ENCODE results near the gene ZSCAN9.

ZSCAN9 gene

DNA sequence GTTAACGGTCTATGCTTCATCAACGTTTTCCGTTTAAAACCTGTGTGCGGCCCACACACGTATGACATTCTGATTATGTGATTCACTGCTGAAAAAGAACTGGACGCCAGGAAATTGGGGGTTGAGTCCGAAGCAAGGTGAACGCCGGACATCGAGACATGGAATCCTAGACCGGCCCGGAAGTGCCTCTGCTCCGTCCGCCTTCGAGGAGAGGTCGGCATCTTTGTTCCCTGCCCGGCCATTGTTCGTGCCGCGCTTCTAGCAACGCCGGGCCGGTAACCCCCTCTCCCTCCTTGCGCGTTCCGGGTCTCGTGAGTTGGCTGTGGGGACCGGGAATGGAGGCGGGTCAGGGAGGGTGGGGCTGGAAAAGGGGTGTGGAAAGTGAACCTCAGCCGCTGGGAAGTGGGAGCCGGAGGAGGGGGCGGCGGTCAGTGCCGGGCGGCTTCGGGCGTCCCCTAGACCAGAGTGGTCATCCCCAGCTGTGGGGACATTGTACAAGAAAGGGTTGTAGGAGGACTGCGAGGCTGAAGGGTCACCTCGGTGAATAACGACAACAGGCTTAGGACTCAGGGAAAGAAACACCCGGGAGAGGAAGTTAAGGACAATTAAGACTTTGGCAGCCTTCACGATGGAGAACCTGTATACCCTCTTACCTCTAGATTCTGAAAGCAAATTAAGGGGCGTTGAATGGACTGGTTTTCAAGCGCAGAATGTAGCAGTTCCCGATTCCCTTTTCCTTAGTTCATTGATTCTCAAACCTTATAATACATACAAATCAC lies at the start of gene ZSCAN9:
ZSCAN9 (plus strand) TSS at position 220 of the 779 bp plus-strand sequence. CDS start 1,810 bp downstream, outside the sequence.
- peak in 1 of 3 donors; percentile 29 for DNase-seq (ENCODE audit: low read depth in 3 of 3, low spot score in 1 of 3)

- no peak for DNase-seq (ENCODE audit: low read depth in 3 of 3, low spot score in 1 of 3)
Observed at GRCh38 chr6:28176373-28176772, 48.7 kb upstream of the ZSCAN9 start.

- no peak for DNase-seq (ENCODE audit: low read depth in 3 of 3, low spot score in 1 of 3)
Observed at GRCh38 chr6:28182255-28182654, 42.8 kb upstream of the ZSCAN9 start.

GRCh38 chr6:28188111-28188979 lies 36.7 kb upstream of the ZSCAN9 start:
- DNase-seq (ENCODE audit: low read depth in 3 of 3, low spot score in 1 of 3), result no peak

GRCh38 chr6:28200020-28200419 lies 25.1 kb upstream of the ZSCAN9 start:
- no peak for DNase-seq (ENCODE audit: low read depth in 3 of 3, low spot score in 1 of 3)

DNA sequence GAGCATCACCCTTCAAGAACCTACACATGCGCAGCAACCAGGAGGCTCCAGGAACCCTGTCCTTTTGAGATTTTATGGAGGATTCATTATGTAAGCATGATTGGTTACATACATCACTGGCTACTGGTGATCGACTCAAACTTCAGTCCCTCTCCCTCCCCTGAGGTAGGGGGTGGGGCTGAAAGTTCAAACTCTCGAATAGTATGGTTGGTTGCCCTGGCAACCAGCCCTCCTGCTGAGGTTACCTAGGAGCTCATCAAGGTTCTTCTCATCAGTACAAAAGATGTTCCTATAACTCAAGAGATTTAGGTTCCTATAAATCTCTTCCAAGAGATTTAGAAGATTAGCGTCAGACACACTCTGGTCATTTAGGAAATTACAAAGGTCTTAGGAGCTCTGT lies 21.9 kb upstream of the ZSCAN9 start:
- no peak for DNase-seq (ENCODE audit: low read depth in 3 of 3, low spot score in 1 of 3)

DNA sequence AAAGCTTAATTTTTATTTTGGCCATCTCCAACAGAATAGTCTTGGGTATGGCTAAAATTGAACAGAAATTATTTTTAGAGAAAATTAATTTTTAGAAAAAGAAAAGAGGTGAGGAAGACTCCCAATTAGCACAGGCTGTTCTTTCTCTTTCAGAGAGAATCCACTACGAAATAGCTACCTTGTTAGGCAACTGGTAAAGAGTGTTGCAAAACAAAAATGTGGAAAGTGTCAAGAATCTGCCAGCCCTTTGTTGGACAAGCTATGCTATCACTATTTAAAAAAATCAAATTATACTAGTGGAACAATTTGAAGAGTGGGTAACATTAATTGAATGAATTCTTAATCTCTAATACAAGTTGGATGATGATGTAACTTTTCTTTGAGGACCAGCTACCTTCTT lies 19.2 kb upstream of the ZSCAN9 start:
- DNase-seq (ENCODE audit: low read depth in 3 of 3, low spot score in 1 of 3), result no peak

DNA sequence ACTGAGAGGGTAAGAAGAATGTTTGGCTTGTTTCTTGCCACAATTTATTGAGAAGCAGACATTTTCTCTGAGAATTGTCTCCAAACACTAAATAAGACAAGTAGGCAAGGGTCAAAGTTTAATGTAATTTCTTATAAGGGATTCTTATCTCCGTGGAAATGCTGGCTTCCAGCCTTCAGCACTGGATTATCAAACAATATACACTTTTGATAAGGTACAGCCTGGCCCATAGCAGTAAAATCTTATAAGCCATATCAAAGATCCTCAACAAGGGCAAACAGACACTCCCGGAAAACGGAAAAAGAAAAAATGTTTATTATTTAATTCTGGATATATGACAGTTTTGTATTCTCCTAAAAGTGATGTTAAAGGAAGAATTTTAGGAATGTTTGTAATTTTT lies 18.5 kb upstream of the ZSCAN9 start:
- no peak for DNase-seq (ENCODE audit: low read depth in 3 of 3, low spot score in 1 of 3)

- no peak for DNase-seq (ENCODE audit: low read depth in 3 of 3, low spot score in 1 of 3)
Observed at GRCh38 chr6:28206928-28207509, 18.1 kb upstream of the ZSCAN9 start.

- no peak for DNase-seq (ENCODE audit: low read depth in 3 of 3, low spot score in 1 of 3)
Observed at GRCh38 chr6:28207510-28208110, 17.5 kb upstream of the ZSCAN9 start.

- DNase-seq (ENCODE audit: low read depth in 3 of 3, low spot score in 1 of 3), result no peak
Observed at GRCh38 chr6:28208111-28208659, 16.9 kb upstream of the ZSCAN9 start.

DNA sequence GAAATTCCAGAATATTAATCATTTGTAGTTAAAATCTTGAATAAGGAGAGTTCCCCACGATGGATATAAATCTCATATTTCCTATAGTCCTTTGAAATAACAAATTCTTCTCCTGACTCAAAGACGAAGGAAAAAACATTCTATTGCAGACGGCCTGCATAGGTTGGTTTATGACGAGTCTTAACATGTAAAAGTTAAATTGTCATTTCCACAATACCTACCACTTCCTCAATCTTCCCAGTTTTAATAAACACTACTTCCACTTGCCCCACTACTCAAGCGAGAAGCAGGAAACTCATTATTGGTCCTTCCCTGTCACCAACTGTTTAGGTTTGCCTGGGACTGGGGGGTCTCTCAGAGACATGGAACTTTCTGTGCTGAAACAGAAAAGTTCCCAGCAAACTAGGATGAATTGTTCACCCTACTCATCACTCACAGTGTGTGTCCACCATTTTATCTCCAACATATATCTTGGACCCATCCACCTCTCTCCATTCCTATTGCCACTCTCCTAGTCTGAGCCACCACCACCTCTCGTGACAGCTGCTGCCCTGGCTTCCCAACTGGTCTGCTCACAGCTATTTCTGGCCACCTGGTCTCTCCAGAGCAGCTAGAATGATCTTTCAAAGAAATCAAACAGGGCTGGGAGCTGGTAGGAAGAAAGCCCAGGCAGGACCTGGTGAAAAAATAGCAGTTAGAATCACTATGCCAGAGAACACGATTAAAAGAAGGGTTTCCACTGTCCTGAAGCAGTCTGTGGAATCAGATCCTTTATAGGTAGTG lies 15.1 kb upstream of the ZSCAN9 start:
- DNase-seq (ENCODE audit: low read depth in 3 of 3, low spot score in 1 of 3), result no peak

DNA sequence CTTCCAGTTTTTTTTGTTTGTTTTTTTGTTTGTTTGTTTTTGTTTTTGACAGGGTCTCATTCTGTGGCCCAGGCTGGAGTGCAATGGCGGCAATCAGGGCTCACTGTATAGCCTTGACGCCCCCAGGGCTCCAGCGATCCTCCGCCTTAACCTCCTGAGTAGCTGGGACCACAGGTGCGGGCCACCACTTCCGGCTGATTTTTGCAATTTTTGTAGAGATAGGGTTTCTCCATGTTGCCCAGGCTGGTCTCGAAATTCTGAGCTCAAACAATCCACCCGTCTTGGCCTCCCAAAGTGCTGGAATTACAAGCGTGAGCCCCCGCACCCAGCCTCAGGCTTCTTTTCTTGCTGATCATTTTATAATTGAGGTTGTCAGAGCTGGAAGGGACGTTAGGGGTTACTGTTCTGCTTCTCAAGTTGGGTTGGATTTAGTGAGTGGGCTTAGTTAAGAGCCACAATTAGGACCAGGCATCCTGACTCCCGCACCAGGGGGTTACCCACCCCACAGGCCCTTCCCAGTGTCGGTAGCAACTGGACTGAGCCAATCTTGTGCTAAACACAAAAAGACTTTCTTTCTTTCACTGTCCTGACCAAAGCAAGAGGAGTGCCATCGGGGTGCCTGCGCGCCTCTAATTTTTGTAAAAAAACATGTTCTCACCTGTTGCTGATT lies 13.1 kb upstream of the ZSCAN9 start:
- no peak for DNase-seq (ENCODE audit: low read depth in 3 of 3, low spot score in 1 of 3)

DNA sequence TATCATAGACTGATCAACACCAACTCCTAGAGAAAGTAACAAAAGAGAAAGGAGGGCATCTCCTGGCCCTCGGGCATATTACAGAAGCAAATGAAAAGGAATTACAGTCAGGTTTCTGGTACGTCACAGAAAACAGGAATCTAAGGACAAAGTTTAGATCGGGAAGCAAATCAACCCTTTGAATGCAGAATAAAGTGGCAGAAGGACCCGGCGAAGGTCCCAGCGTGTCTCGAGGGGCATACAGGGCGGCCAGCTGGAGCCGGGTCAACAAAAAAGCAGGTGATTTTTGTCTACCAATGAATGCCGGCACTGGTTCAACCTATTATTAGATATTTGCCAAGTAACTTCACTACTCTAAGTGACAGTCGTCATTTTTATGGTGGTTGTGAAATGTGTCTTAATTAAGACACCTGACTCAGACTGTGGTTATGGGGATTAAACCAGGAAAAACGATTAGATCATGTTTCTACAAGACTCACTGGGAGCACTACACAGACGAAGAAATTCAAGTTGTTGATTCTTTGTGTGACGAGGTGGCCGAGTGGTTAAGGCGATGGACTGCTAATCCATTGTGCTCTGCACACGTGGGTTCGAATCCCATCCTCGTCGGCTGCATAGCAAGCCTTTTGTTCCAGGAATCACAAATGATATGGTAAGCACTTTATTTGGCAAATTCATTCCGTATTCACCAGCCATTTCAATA lies 12.4 kb upstream of the ZSCAN9 start:
- DNase-seq (ENCODE audit: low read depth in 3 of 3, low spot score in 1 of 3), result no peak

DNA sequence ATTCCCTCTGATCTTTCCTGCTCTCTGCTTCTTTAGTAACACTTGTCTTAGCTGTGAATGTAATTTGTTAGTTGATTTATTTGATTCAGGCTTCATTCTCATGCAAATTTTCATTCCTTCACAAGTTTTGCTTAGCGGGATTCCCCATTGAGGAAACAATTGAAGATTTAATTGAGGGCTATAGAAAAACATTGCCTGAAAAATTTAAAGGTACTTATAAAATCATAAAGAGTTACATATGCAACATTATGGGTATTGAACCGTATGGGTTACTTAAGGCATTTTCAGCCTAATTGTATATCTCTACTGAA lies 11.9 kb upstream of the ZSCAN9 start:
- no peak for DNase-seq (ENCODE audit: low read depth in 3 of 3, low spot score in 1 of 3)

- DNase-seq (ENCODE audit: low read depth in 3 of 3, low spot score in 1 of 3), result no peak
Observed at GRCh38 chr6:28215425-28215824, 9.7 kb upstream of the ZSCAN9 start.

- no peak for DNase-seq (ENCODE audit: low read depth in 3 of 3, low spot score in 1 of 3)
Observed at GRCh38 chr6:28217890-28218289, 7.2 kb upstream of the ZSCAN9 start.

- DNase-seq (ENCODE audit: low read depth in 3 of 3, low spot score in 1 of 3), result no peak
Observed at GRCh38 chr6:28218312-28219248, 6.5 kb upstream of the ZSCAN9 start.

All from stimulated activated CD4-positive, alpha-beta T cell treated with anti-CD3 and anti-CD28 coated beads, TNF-alpha, amount 100 ng/mL, for 1 hour (primary cell).